Mesothelial cell of epicardium (in vitro differentiated cells): Measurements from ENCODE around the gene HDAC8. TPM values are rescaled to one million over a fixed set of nuclear protein-coding genes. Genes with fewer than 3 reads are reported as not detected.

Experiments
- DNase-seq, 2 experiments: peaks; one replicate each; pipeline ENCODE4 v3.0.0; 2021; ENCODE audit warnings: low spot score in 2 of 2; ENCODE audit not compliant: unreplicated experiment in 2 of 2
- H3K27ac Mint-ChIP-seq: 2 replicates; pipeline ENCODE4 v1.8.0; 2021; ENCODE audit warnings: mixed read lengths
- H3K27me3 Mint-ChIP-seq: 2 replicates; pipeline ENCODE4 v1.8.0; 2021; ENCODE audit warnings: low read depth, mixed read lengths
- H3K36me3 Mint-ChIP-seq: 2 replicates; pipeline ENCODE4 v1.8.0; 2021; ENCODE audit warnings: mixed read lengths
- H3K4me1 Mint-ChIP-seq: 2 replicates; pipeline ENCODE4 v1.8.0; 2021; ENCODE audit warnings: mixed read lengths
- H3K4me3 Mint-ChIP-seq: 2 replicates; pipeline ENCODE4 v1.8.0; 2021; ENCODE audit warnings: mild to moderate bottlenecking, moderate library complexity, mixed read lengths
- H3K9me3 Mint-ChIP-seq: 2 replicates; pipeline ENCODE4 v1.8.0; 2021; ENCODE audit warnings: mixed read lengths
- CTCF ChIP-seq: fragments of 200-600 bp; sonication (generic); IDR thresholded peaks from one replicate; pipeline ENCODE4 v1.5.0; 2021; ENCODE audit warnings: antibody characterized with exemption; ENCODE audit not compliant: unreplicated experiment
- total RNA-seq: library from RNA; stranded (reverse); gene quantifications from 3 replicates; pipeline ENCODE4 v1.2.1, GENCODE V29; 2021

HDAC8 gene
- total RNA-seq, 1 donor from 2014 or later, result 50.0 TPM

- H3K9me3 Mint-ChIP-seq, result peaks cover 21% of the 10 kb centered on the region
- H3K4me1 Mint-ChIP-seq, result no peaks in the 10 kb centered on the region
- no peak for DNase-seq
- no peak for TF ChIP-seq CTCF
- H3K36me3 Mint-ChIP-seq, result peaks cover 2% of the 10 kb centered on the region
- no peaks in the 10 kb centered on the region for H3K27me3 Mint-ChIP-seq
- H3K27ac Mint-ChIP-seq, result no peak overlapping the region
- H3K4me3 Mint-ChIP-seq, result no peak overlapping the region
These were observed 26.7 kb downstream of the HDAC8 start for GRCh38 chrX:72545990-72546389.

DNA sequence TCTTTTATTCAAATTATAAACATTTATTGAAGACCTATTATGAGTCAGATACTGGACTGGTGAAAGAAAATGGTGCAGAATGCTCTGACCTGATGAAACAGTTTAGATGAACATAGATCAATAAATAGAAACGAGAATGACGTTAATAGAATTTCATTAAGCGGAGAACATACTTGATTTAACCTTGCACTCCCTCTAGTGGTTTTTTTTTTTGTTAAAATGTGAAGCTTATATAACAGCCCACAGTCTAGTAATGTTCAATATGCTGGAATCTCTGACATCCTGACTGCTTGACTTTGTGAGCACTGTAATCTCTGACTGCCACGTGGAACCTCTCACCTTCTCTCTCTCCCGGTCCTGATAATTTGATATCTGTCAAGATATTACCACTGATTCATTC is 32.3 kb downstream of the HDAC8 start:
- H3K4me3 Mint-ChIP-seq, result no peak overlapping the region
- H3K4me1 Mint-ChIP-seq, result no peaks in the 10 kb centered on the region
- peaks cover 2% of the 10 kb centered on the region for H3K36me3 Mint-ChIP-seq
- no peak for DNase-seq
- no peak overlapping the region for H3K27ac Mint-ChIP-seq
- H3K27me3 Mint-ChIP-seq, result no peaks in the 10 kb centered on the region
- peaks cover 9% of the 10 kb centered on the region for H3K9me3 Mint-ChIP-seq
- TF ChIP-seq CTCF, result peak; percentile 35

DNA sequence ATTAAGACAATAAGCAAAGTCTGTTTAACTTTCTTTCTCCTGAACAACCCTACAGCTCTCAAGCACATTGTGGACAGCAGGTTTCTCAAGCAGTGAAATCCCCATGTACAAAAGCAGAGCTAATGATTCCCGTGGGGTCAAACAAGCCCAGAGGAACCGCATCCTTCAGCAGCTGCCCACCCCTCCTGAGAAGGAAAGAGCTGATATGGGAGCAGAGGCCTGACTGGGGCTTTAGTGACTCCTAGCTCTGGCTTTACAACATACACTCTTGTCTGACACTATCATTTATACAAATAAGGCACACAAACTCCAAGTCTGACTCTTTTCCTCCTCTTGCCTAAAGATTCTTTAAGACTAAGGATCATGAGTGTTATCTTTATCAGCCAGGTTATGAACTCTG is 32.8 kb downstream of the HDAC8 start:
- no peaks in the 10 kb centered on the region for H3K27me3 Mint-ChIP-seq
- DNase-seq, result no peak
- H3K4me1 Mint-ChIP-seq, result no peaks in the 10 kb centered on the region
- H3K9me3 Mint-ChIP-seq, result peaks cover 9% of the 10 kb centered on the region
- H3K27ac Mint-ChIP-seq, result no peak overlapping the region
- H3K36me3 Mint-ChIP-seq, result peaks cover under 1% of the 10 kb centered on the region
- no peak overlapping the region for H3K4me3 Mint-ChIP-seq
- TF ChIP-seq CTCF, result no peak

- no peaks in the 10 kb centered on the region for H3K4me1 Mint-ChIP-seq
- no peak overlapping the region for H3K27ac Mint-ChIP-seq
- H3K9me3 Mint-ChIP-seq, result peaks cover 9% of the 10 kb centered on the region
- H3K4me3 Mint-ChIP-seq, result no peak overlapping the region
- no peaks in the 10 kb centered on the region for H3K27me3 Mint-ChIP-seq
- no peak for TF ChIP-seq CTCF
- DNase-seq, result no peak
- no peaks in the 10 kb centered on the region for H3K36me3 Mint-ChIP-seq
These were observed 36.1 kb downstream of the HDAC8 start for GRCh38 chrX:72536542-72536941.

DNA sequence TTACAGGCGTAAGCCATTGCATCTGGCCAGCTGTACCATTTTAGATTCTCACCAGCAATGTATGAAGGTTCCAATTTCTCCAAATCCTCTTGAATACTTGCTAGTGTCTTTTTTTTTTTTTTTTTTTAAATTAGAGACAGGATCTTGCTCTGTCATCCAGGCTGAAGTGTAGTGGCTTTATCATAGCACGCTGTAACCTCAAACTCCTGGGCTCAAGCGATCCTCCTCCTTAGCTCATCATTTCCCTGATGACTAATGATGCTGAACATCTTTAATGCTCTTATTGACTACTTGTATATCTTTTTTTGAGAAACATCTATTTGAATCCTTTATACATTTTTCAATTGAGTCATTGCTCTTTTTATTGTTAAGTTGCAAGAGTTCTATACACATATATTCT is 40.3 kb downstream of the HDAC8 start:
- DNase-seq, result no peak
- Mint-ChIP-seq H3K27ac (no peak overlapping the region), H3K4me3 (no peak overlapping the region), H3K36me3 (peaks cover 9% of the 10 kb centered on the region), H3K27me3 (no peaks in the 10 kb centered on the region), H3K4me1 (no peaks in the 10 kb centered on the region), H3K9me3 (peaks cover 32% of the 10 kb centered on the region)
- no peak for TF ChIP-seq CTCF
